Skeletal muscle satellite cell (primary cell): ENCODE results near the gene TIMM17B.
A peak's percentile ranks its signal among the peaks of the same experiment; 100 is the strongest.

Source experiments
- H3K27me3 ChIP-seq: 2 replicates; pipeline ENCODE4 v1.7.0; 2013; ENCODE audit warnings: low read length; ENCODE audit not compliant: control insufficient read depth, insufficient read depth
- H3K36me3 ChIP-seq: 2 replicates; pipeline ENCODE4 v1.7.0; 2013; ENCODE audit warnings: mild to moderate bottlenecking, control low read depth, low read length; ENCODE audit not compliant: insufficient read depth
- H3K4me1 ChIP-seq: 2 replicates; pipeline ENCODE4 v1.7.0; 2013; ENCODE audit warnings: low read length; ENCODE audit not compliant: control insufficient read depth, insufficient read depth
- H3K4me2 ChIP-seq: 2 replicates; pipeline ENCODE4 v1.7.0; 2013; ENCODE audit warnings: mild to moderate bottlenecking, low read length
- H3K4me3 ChIP-seq: 2 replicates; pipeline ENCODE4 v1.7.0; 2013; ENCODE audit warnings: low read length
- H3K9ac ChIP-seq: 2 replicates; pipeline ENCODE4 v1.7.0; 2013; ENCODE audit warnings: mild to moderate bottlenecking, low read depth, low read length, moderate library complexity
- H3K9me3 ChIP-seq: replicated peaks from 2 replicates; pipeline ENCODE4 v1.7.0; 2013; ENCODE audit warnings: mild to moderate bottlenecking, control low read depth, low read length

The TIMM17B gene

GRCh38 chrX:48934581-48935300 lies 37.2 kb upstream of the TIMM17B start:
- Histone ChIP-seq H3K4me2 (no peak overlapping the region), H3K4me1 (no peaks in the 10 kb centered on the region), H3K9me3 (no peaks in the 10 kb centered on the region), H3K9ac (no peak overlapping the region), H3K36me3 (peaks cover 20% of the 10 kb centered on the region), H3K27me3 (no peaks in the 10 kb centered on the region), H3K4me3 (no peak overlapping the region)

GRCh38 chrX:48933757-48934156 lies 36.2 kb upstream of the TIMM17B start:
- H3K36me3 ChIP-seq, result peaks cover 20% of the 10 kb centered on the region
- no peak overlapping the region for H3K9ac ChIP-seq
- H3K4me1 ChIP-seq, result no peaks in the 10 kb centered on the region
- no peaks in the 10 kb centered on the region for H3K27me3 ChIP-seq
- no peak overlapping the region for H3K4me3 ChIP-seq
- H3K9me3 ChIP-seq, result no peaks in the 10 kb centered on the region
- H3K4me2 ChIP-seq, result no peak overlapping the region

- H3K4me3 ChIP-seq, result no peak overlapping the region
- no peak overlapping the region for H3K9ac ChIP-seq
- H3K36me3 ChIP-seq, result peaks cover 21% of the 10 kb centered on the region
Observed at GRCh38 chrX:48927736-48928382, 30.3 kb upstream of the TIMM17B start.

GRCh38 chrX:48927123-48927522 lies 29.6 kb upstream of the TIMM17B start:
- no peak overlapping the region for H3K4me3 ChIP-seq
- H3K36me3 ChIP-seq, result peaks cover 21% of the 10 kb centered on the region
- no peak overlapping the region for H3K4me2 ChIP-seq
- H3K9me3 ChIP-seq, result no peaks in the 10 kb centered on the region
- H3K27me3 ChIP-seq, result no peaks in the 10 kb centered on the region
- H3K4me1 ChIP-seq, result no peaks in the 10 kb centered on the region
- no peak overlapping the region for H3K9ac ChIP-seq

More at GRCh38 chrX:48927736-48928382, 30.3 kb upstream of the TIMM17B start:
- no peak overlapping the region for H3K4me2 ChIP-seq
- H3K27me3 ChIP-seq, result no peaks in the 10 kb centered on the region
- H3K4me1 ChIP-seq, result no peaks in the 10 kb centered on the region
- no peaks in the 10 kb centered on the region for H3K9me3 ChIP-seq

- Histone ChIP-seq H3K4me2 (no peak overlapping the region), H3K9me3 (no peaks in the 10 kb centered on the region), H3K36me3 (peaks cover 16% of the 10 kb centered on the region), H3K9ac (no peak overlapping the region), H3K27me3 (no peaks in the 10 kb centered on the region), H3K4me3 (no peak overlapping the region), H3K4me1 (peaks cover 4% of the 10 kb centered on the region)
Observed at GRCh38 chrX:48924270-48924669, 26.7 kb upstream of the TIMM17B start.

GRCh38 chrX:48923771-48924170 lies 26.2 kb upstream of the TIMM17B start:
- no peaks in the 10 kb centered on the region for H3K9me3 ChIP-seq
- peaks cover 8% of the 10 kb centered on the region for H3K4me1 ChIP-seq
- peaks cover 16% of the 10 kb centered on the region for H3K36me3 ChIP-seq

GRCh38 chrX:48920718-48921104 lies 23.1 kb upstream of the TIMM17B start:
- H3K36me3 ChIP-seq, result peaks cover 12% of the 10 kb centered on the region
- no peaks in the 10 kb centered on the region for H3K9me3 ChIP-seq
- H3K9ac ChIP-seq, result no peak overlapping the region
- H3K4me2 ChIP-seq, result no peak overlapping the region
- peaks cover 16% of the 10 kb centered on the region for H3K4me1 ChIP-seq
- no peaks in the 10 kb centered on the region for H3K27me3 ChIP-seq
- no peak overlapping the region for H3K4me3 ChIP-seq

More at GRCh38 chrX:48923771-48924170, 26.2 kb upstream of the TIMM17B start:
- Histone ChIP-seq H3K4me3 (no peak overlapping the region), H3K4me2 (no peak overlapping the region), H3K27me3 (no peaks in the 10 kb centered on the region), H3K9ac (no peak overlapping the region)

GRCh38 chrX:48919947-48920717 lies 22.6 kb upstream of the TIMM17B start:
- Histone ChIP-seq H3K9ac (no peak overlapping the region), H3K27me3 (no peaks in the 10 kb centered on the region), H3K36me3 (peaks cover 9% of the 10 kb centered on the region), H3K4me1 (peaks cover 16% of the 10 kb centered on the region), H3K9me3 (no peaks in the 10 kb centered on the region), H3K4me3 (no peak overlapping the region), H3K4me2 (peak overlapping the region; percentile 84)

- Histone ChIP-seq H3K36me3 (peaks cover 9% of the 10 kb centered on the region), H3K4me2 (peak overlapping the region; percentile 84), H3K9me3 (no peaks in the 10 kb centered on the region), H3K27me3 (no peaks in the 10 kb centered on the region), H3K9ac (peak overlapping the region; percentile 20), H3K4me1 (peaks cover 16% of the 10 kb centered on the region), H3K4me3 (peak overlapping the region; percentile 71)
Observed at GRCh38 chrX:48919360-48919841, 21.8 kb upstream of the TIMM17B start.

GRCh38 chrX:48918643-48919340 lies 21.2 kb upstream of the TIMM17B start, which contains the start of gene PIM2:
Gene PIM2 (minus strand): TSS chrX:48919024. CDS start chrX:48918834, 190 bp downstream.
- peaks cover 9% of the 10 kb centered on the region for H3K36me3 ChIP-seq
- H3K4me1 ChIP-seq, result peaks cover 16% of the 10 kb centered on the region
- H3K9ac ChIP-seq, result peak within 1 kb of the TSS; percentile 63

GRCh38 chrX:48918301-48918642 lies 20.7 kb upstream of the TIMM17B start:
- no peaks in the 10 kb centered on the region for H3K9me3 ChIP-seq
- H3K4me3 ChIP-seq, result peak overlapping the region; percentile 71
- H3K27me3 ChIP-seq, result no peaks in the 10 kb centered on the region
- peak overlapping the region; percentile 84 for H3K4me2 ChIP-seq
- peaks cover 16% of the 10 kb centered on the region for H3K4me1 ChIP-seq
- peak overlapping the region; percentile 63 for H3K9ac ChIP-seq
- peaks cover 5% of the 10 kb centered on the region for H3K36me3 ChIP-seq

More at GRCh38 chrX:48918643-48919340, 21.2 kb upstream of the TIMM17B start, which contains the start of gene PIM2:
- peak within 1 kb of the TSS; percentile 84 for H3K4me2 ChIP-seq
- H3K4me3 ChIP-seq, result peak within 1 kb of the TSS; percentile 71
- H3K27me3 ChIP-seq, result no peaks in the 10 kb centered on the region
- H3K9me3 ChIP-seq, result no peaks in the 10 kb centered on the region
